Ishikawa (cell line): ENCODE results near the gene NCMAP.
A peak's percentile ranks its signal among the peaks of the same experiment; 100 is the strongest.

Experiments used
- CEBPB ChIP-seq: IDR thresholded peaks from 2 replicates; pipeline ENCODE4 v1.6.1; 2012
- CREB1 ChIP-seq: IDR thresholded peaks from 2 replicates; pipeline ENCODE4 v1.6.1; 2012; ENCODE audit warnings: low read depth
- EGR1 ChIP-seq: IDR thresholded peaks from 2 replicates; pipeline ENCODE4 v1.6.1; 2012
- EP300 ChIP-seq: IDR thresholded peaks from 2 replicates; pipeline ENCODE4 v1.6.1; 2012; ENCODE audit warnings: borderline replicate concordance
- FOXM1 ChIP-seq: IDR thresholded peaks from 2 replicates; pipeline ENCODE4 v1.6.1; 2012; ENCODE audit warnings: low read depth, borderline replicate concordance
- MAX ChIP-seq: IDR thresholded peaks from 2 replicates; pipeline ENCODE4 v1.6.1; 2012
- NFIC ChIP-seq: IDR thresholded peaks from 2 replicates; pipeline ENCODE4 v1.6.1; 2012
- RAD21 ChIP-seq: IDR thresholded peaks from 2 replicates; pipeline ENCODE4 v1.6.1; 2012; ENCODE audit warnings: low read depth
- REST ChIP-seq: IDR thresholded peaks from 2 replicates; pipeline ENCODE4 v1.6.1; 2012; ENCODE audit warnings: low read depth, mild to moderate bottlenecking
- TAF1 ChIP-seq: IDR thresholded peaks from 2 replicates; pipeline ENCODE4 v1.6.1; 2012; ENCODE audit warnings: low read depth, mild to moderate bottlenecking
- TCF12 ChIP-seq: IDR thresholded peaks from 2 replicates; pipeline ENCODE4 v1.6.1; 2012; ENCODE audit warnings: low read depth
- TEAD4 ChIP-seq: IDR thresholded peaks from 2 replicates; pipeline ENCODE4 v1.6.1; 2012
- USF1 ChIP-seq: IDR thresholded peaks from 2 replicates; pipeline ENCODE4 v1.6.1; 2012
- YY1 ChIP-seq: IDR thresholded peaks from 2 replicates; pipeline ENCODE4 v1.6.1; 2012; ENCODE audit warnings: low read depth
- ZBTB7A ChIP-seq: IDR thresholded peaks from 2 replicates; pipeline ENCODE4 v1.6.1; 2012; ENCODE audit warnings: low read depth

The NCMAP gene

GRCh38 chr1:24526045-24526444, 29.8 kb upstream of the NCMAP start:
- TF ChIP-seq ZBTB7A (no peak), REST (no peak), TAF1 (no peak), EGR1 (no peak), CREB1 (no peak), USF1 (no peak), CEBPB (no peak), TCF12 (no peak), RAD21 (no peak), MAX (no peak), NFIC (no peak)

- no peak for TF ChIP-seq TCF12
- TF ChIP-seq RAD21 = peak; percentile 33
Observed at GRCh38 chr1:24526940-24527542, 28.8 kb upstream of the NCMAP start.

- TF ChIP-seq REST (no peak), NFIC (no peak), EGR1 (no peak), CREB1 (no peak), RAD21 (no peak), TAF1 (no peak), YY1 (no peak), MAX (no peak), TCF12 (no peak), CEBPB (no peak), EP300 (no peak), ZBTB7A (no peak), USF1 (no peak), TEAD4 (no peak), FOXM1 (no peak)
Observed at GRCh38 chr1:24528744-24529143, 27.1 kb upstream of the NCMAP start.

GRCh38 chr1:24535021-24535424, 20.9 kb upstream of the NCMAP start:
- no peak for TF ChIP-seq FOXM1
- no peak for TF ChIP-seq REST
- no peak for TF ChIP-seq CREB1
- TF ChIP-seq TCF12 = no peak
- TF ChIP-seq RAD21 = no peak
- no peak for TF ChIP-seq MAX
- TF ChIP-seq CEBPB = no peak
- TF ChIP-seq EP300 = no peak
- TF ChIP-seq NFIC = no peak
- no peak for TF ChIP-seq USF1
- no peak for TF ChIP-seq TAF1
- no peak for TF ChIP-seq YY1
- TF ChIP-seq EGR1 = no peak
- no peak for TF ChIP-seq TEAD4
- no peak for TF ChIP-seq ZBTB7A
